ENCODE data around the gene WBP11.

WBP11 gene

DNA sequence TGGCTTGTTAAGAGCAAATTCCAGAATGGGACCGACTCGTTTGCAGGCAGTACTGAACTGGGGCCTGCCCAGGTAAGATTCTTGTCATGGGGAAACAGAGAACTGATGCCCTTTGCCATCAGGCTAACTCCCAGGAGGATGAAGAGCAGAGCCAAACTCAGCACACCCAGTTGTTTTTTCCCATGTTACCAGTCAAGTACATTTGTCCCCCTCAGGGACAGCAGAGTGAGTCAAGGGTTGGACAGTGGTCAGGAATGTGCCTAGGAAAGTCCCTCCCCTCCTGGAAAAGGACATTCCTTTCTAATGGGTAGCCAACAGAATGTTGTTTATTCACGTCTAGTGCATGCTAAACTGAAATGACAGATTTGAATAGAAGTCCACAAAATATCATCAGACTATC lies 38.5 kb upstream of the WBP11 start:
- Histone ChIP-seq H3K4me3 (ENCODE audit: low read length) (no peak overlapping the region), H3K27me3 (ENCODE audit: control insufficient read depth, insufficient read depth, low read length) (no peaks in the 10 kb centered on the region), H3K9me3 (ENCODE audit: control insufficient read depth, insufficient read depth, low read length) (no peaks in the 10 kb centered on the region), H3K27ac (ENCODE audit: low read length) (no peak overlapping the region), H3K36me3 (ENCODE audit: control insufficient read depth, insufficient read depth, low read length) (no peaks in the 10 kb centered on the region), H3K4me1 (ENCODE audit: control insufficient read depth, insufficient read depth, low read length) (no peaks in the 10 kb centered on the region)
- no peak for DNase-seq (ENCODE audit: low read depth, low spot score)
- no CpG with 5 or more reads among the region's 3 CpGs for WGBS (ENCODE audit: insufficient coverage, insufficient read length)

DNA sequence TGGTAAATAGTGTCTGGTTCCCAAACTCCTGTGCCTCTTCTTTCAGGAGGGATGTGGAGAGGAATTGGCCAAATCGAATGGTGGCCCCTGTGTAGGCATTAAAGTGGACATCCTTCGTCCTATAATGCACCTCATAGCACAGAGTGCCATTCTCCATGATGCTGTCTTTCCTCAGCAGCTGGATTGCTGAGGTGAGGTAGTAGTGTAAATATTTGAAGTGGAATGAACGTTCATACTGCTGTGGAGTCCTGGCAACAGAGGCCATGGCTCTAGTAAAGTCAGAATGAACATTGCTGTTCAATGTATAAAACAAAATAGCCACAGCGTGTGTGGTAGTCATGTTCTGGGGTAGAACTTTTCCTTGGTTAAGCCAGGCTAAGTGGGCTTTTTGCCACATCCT lies 37.3 kb upstream of the WBP11 start:
- no peak overlapping the region for H3K4me3 ChIP-seq (ENCODE audit: low read length)
- no peak for DNase-seq (ENCODE audit: low read depth, low spot score)
- no peaks in the 10 kb centered on the region for H3K27me3 ChIP-seq (ENCODE audit: control insufficient read depth, insufficient read depth, low read length)
- H3K4me1 ChIP-seq (ENCODE audit: control insufficient read depth, insufficient read depth, low read length): no peaks in the 10 kb centered on the region
- WGBS (ENCODE audit: insufficient coverage, insufficient read length): no CpG with 5 or more reads among the region's 4 CpGs
- H3K9me3 ChIP-seq (ENCODE audit: control insufficient read depth, insufficient read depth, low read length): no peaks in the 10 kb centered on the region
- no peak overlapping the region for H3K27ac ChIP-seq (ENCODE audit: low read length)
- H3K36me3 ChIP-seq (ENCODE audit: control insufficient read depth, insufficient read depth, low read length): no peaks in the 10 kb centered on the region

DNA sequence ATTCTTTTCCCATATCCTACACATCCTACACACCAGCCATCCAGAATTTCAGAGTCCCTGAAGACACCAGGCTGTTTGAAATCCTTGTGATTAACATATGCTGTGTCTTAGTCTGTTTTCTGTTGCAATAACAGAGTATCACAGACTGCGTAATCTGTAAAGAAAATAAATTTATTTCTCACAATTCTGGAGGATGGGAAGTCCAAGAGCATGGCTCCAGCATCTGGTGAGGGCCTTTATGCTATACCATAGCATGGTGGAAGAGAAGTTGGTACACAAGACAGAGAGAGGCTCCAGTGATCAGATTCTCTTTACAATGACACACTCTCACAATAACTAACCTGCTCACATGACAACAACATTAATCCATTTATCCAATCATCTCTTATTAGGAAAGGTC lies 36.0 kb upstream of the WBP11 start:
- H3K9me3 ChIP-seq (ENCODE audit: control insufficient read depth, insufficient read depth, low read length): no peaks in the 10 kb centered on the region
- WGBS (ENCODE audit: insufficient coverage, insufficient read length): no CpG with 5 or more reads among the region's 1 CpG
- H3K4me3 ChIP-seq (ENCODE audit: low read length): no peak overlapping the region
- H3K36me3 ChIP-seq (ENCODE audit: control insufficient read depth, insufficient read depth, low read length): no peaks in the 10 kb centered on the region
- no peaks in the 10 kb centered on the region for H3K27me3 ChIP-seq (ENCODE audit: control insufficient read depth, insufficient read depth, low read length)
- no peaks in the 10 kb centered on the region for H3K4me1 ChIP-seq (ENCODE audit: control insufficient read depth, insufficient read depth, low read length)
- no peak for DNase-seq (ENCODE audit: low read depth, low spot score)
- no peak overlapping the region for H3K27ac ChIP-seq (ENCODE audit: low read length)

DNA sequence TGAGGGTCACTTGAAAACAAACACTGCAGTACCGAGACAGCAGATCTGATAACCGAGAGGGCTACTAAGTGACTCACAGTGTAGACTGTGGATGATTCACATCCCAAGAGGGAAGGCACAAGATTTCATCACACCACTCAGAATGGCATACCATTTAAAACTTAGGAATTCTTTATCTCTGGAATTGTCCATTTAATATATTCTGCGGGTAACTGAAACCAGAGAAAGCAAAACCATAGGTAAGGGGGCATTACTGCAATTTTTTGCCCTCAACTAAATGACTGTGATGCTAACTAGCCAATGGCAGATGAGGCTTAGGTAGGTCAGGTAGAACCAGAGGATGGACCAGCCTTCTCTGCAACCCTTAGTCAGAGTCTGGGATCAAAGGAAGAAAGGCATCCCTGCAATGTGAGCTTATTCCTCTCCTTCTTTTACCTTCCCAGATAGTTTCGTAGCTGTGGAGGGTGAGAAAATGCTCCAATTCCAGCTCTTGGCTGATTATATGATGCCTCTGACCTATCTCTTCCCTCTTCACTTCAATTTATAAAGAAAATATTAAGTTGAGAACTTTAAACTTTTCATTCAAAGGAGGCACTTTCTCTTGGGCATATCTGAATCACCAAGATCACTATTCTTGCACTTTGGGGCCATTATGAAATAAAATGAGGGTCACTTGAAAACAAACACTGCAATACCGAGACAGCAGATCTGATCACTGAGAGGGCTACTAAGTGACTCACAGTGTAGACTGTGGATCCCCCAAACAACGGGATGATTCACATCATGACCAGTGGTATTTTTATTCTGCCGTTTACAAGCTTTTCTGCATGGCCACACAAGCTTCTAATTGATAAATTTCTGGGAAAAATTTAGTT lies 33.3 kb upstream of the WBP11 start:
- no CpG with 5 or more reads among the region's 7 CpGs for WGBS (ENCODE audit: insufficient coverage, insufficient read length)
- DNase-seq (ENCODE audit: low read depth, low spot score): no peak
- H3K27ac ChIP-seq (ENCODE audit: low read length): no peak overlapping the region
- H3K9me3 ChIP-seq (ENCODE audit: control insufficient read depth, insufficient read depth, low read length): no peaks in the 10 kb centered on the region
- no peaks in the 10 kb centered on the region for H3K36me3 ChIP-seq (ENCODE audit: control insufficient read depth, insufficient read depth, low read length)
- H3K4me3 ChIP-seq (ENCODE audit: low read length): no peak overlapping the region
- no peaks in the 10 kb centered on the region for H3K27me3 ChIP-seq (ENCODE audit: control insufficient read depth, insufficient read depth, low read length)
- no peaks in the 10 kb centered on the region for H3K4me1 ChIP-seq (ENCODE audit: control insufficient read depth, insufficient read depth, low read length)

DNA sequence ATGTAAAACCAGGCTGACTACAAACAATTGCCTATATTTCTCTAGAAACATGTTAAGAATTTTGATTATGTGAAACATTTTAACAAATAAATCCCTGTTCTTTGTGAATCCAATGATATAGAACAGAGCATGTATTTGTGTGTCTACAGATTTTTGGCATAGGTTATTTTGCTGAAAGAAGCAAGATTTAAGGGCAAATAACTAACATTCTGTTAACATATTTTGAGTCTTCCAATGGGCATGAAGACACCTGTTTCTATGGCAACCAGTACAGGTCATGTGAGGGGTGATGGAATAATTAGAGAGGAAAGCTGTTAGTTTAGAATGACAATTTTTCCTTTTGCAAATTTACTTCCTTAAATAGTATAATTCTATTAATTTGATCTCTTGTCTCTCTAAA lies 31.2 kb upstream of the WBP11 start:
- no peaks in the 10 kb centered on the region for H3K36me3 ChIP-seq (ENCODE audit: control insufficient read depth, insufficient read depth, low read length)
- H3K9me3 ChIP-seq (ENCODE audit: control insufficient read depth, insufficient read depth, low read length): no peaks in the 10 kb centered on the region
- no peak overlapping the region for H3K4me3 ChIP-seq (ENCODE audit: low read length)
- H3K4me1 ChIP-seq (ENCODE audit: control insufficient read depth, insufficient read depth, low read length): no peaks in the 10 kb centered on the region
- H3K27ac ChIP-seq (ENCODE audit: low read length): no peak overlapping the region
- H3K27me3 ChIP-seq (ENCODE audit: control insufficient read depth, insufficient read depth, low read length): no peaks in the 10 kb centered on the region
- no peak for DNase-seq (ENCODE audit: low read depth, low spot score)

DNA sequence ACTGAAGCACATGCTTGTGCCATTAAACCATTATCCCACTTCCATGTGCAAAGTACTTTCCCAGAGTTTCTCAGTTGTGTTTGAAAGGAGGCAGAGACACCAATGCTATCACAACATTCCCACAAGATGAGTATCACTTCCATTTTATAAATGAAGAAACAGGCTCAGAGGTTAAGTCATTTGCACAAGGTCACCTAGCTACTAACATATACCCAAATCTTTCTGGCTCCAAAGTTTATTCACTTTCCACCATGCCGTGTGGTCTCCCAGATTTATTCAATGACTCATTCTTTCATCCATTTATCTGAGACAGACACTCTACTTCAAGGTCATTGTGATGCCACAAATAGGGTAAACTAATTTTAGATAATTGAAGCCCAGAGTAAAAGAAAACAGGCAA lies 30.7 kb upstream of the WBP11 start:
- no peak for DNase-seq (ENCODE audit: low read depth, low spot score)
- H3K36me3 ChIP-seq (ENCODE audit: control insufficient read depth, insufficient read depth, low read length): no peaks in the 10 kb centered on the region
- no CpG with 5 or more reads among the region's 1 CpG for WGBS (ENCODE audit: insufficient coverage, insufficient read length)
- no peak overlapping the region for H3K27ac ChIP-seq (ENCODE audit: low read length)
- no peaks in the 10 kb centered on the region for H3K9me3 ChIP-seq (ENCODE audit: control insufficient read depth, insufficient read depth, low read length)
- no peaks in the 10 kb centered on the region for H3K4me1 ChIP-seq (ENCODE audit: control insufficient read depth, insufficient read depth, low read length)
- H3K4me3 ChIP-seq (ENCODE audit: low read length): no peak overlapping the region
- H3K27me3 ChIP-seq (ENCODE audit: control insufficient read depth, insufficient read depth, low read length): no peaks in the 10 kb centered on the region

DNA sequence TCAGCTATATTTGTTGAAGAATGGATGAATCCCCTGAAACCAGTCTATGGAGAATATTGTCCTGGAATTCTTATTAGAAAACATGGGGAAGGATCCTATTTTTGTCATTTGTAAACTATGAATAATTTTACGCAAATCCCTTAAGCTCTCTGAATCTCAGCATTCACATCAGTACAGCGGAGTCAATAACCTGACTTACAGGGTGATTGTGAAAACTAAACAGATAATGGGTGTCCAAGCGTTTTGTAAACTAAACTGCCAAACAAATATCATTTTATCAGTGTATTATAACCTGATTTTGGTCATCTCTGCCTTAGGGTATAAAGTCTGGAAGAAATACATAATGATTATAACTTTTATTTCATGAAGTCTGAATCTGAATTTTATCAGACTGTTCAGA lies 30.1 kb upstream of the WBP11 start:
- Histone ChIP-seq H3K27ac (ENCODE audit: low read length) (no peak overlapping the region), H3K4me1 (ENCODE audit: control insufficient read depth, insufficient read depth, low read length) (no peaks in the 10 kb centered on the region)
- WGBS (ENCODE audit: insufficient coverage, insufficient read length): no CpG with 5 or more reads among the region's 3 CpGs

DNA sequence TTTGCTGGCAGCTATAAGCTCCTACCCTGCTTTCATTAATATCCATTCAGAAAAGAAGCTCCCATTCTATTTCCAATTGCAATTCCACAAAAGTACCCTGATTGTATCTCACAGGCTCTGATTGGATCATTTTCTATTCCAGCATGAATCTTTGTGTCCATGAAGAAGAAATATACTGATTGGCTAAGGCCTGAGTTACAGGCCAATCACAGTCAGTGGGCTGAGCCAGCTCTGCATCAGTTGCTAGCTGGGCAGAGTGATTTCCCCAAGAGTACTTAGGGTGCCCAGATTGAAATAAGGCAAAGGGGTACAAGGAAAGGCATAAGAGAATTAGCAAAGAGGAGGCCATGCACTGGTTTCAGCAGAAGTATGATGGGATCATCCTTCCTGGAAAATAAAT lies 25.6 kb upstream of the WBP11 start:
- no peak for DNase-seq (ENCODE audit: low read depth, low spot score)
- no peaks in the 10 kb centered on the region for H3K36me3 ChIP-seq (ENCODE audit: control insufficient read depth, insufficient read depth, low read length)
- no peak overlapping the region for H3K4me3 ChIP-seq (ENCODE audit: low read length)
- no peaks in the 10 kb centered on the region for H3K4me1 ChIP-seq (ENCODE audit: control insufficient read depth, insufficient read depth, low read length)
- no peaks in the 10 kb centered on the region for H3K9me3 ChIP-seq (ENCODE audit: control insufficient read depth, insufficient read depth, low read length)
- no peak overlapping the region for H3K27ac ChIP-seq (ENCODE audit: low read length)
- H3K27me3 ChIP-seq (ENCODE audit: control insufficient read depth, insufficient read depth, low read length): no peaks in the 10 kb centered on the region; the same call in 1 of the 2 replicates

More for the DNA sequence above, 30.1 kb upstream of the WBP11 start:
- DNase-seq (ENCODE audit: low read depth, low spot score): no peak
- H3K27me3 ChIP-seq (ENCODE audit: control insufficient read depth, insufficient read depth, low read length): no peaks in the 10 kb centered on the region
- H3K36me3 ChIP-seq (ENCODE audit: control insufficient read depth, insufficient read depth, low read length): no peaks in the 10 kb centered on the region
- H3K4me3 ChIP-seq (ENCODE audit: low read length): no peak overlapping the region
- no peaks in the 10 kb centered on the region for H3K9me3 ChIP-seq (ENCODE audit: control insufficient read depth, insufficient read depth, low read length)

DNA sequence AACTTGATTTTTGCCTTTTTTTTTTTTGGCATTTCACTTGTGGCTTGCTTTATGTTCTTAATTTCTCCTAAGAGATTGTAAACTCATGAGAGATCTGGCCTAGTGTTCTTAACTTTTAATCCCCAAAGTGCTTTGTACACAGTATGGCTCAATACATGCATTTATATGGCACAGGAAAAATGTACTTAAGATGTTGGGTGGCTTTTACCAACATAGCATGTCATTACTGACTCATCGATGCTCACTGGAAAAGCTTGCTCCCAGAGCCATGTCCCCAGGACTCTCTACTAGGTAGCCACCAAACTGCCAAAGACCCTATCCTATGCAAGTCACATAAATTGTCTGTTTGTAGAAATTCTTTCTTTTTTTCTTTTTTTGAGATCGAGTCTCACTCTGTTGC lies 23.8 kb upstream of the WBP11 start:
- WGBS (ENCODE audit: insufficient coverage, insufficient read length): no CpG with 5 or more reads among the region's 2 CpGs
- no peak for DNase-seq (ENCODE audit: low read depth, low spot score)
- no peaks in the 10 kb centered on the region for H3K9me3 ChIP-seq (ENCODE audit: control insufficient read depth, insufficient read depth, low read length)

DNA sequence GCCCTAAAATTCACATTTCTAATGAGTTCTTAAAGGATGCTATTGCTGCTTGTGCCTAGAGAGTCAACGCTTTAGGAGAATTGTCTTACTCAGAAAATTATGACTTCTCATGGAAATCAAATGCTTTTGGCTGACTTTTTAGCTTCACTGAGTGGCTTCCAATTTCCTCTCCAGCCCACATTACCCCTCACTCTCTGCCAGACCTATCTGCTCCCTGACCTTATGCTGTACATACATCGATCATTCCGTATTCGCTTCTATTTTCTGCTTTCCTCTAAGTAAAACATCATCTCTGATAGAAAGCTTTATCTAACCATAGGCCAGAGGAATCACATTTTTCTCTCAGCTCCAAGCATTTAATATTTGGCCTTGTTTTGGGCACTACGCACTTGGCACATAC lies 23.2 kb upstream of the WBP11 start:
- no peaks in the 10 kb centered on the region for H3K36me3 ChIP-seq (ENCODE audit: control insufficient read depth, insufficient read depth, low read length)
- 100% methylated on average over 3 of the region's 5 CpGs for WGBS (ENCODE audit: insufficient coverage, insufficient read length)
- 0 out of 2 replicates have a peak, but pooled peaks cover 2% of the 10 kb centered on the region for H3K4me1 ChIP-seq (ENCODE audit: control insufficient read depth, insufficient read depth, low read length)
- no peaks in the 10 kb centered on the region for H3K9me3 ChIP-seq (ENCODE audit: control insufficient read depth, insufficient read depth, low read length)
- no peak overlapping the region for H3K4me3 ChIP-seq (ENCODE audit: low read length)
- DNase-seq (ENCODE audit: low read depth, low spot score): no peak
- no peaks in the 10 kb centered on the region; the same call in 1 of the 2 replicates for H3K27me3 ChIP-seq (ENCODE audit: control insufficient read depth, insufficient read depth, low read length)
- no peak overlapping the region for H3K27ac ChIP-seq (ENCODE audit: low read length)

More for the DNA sequence above, 23.8 kb upstream of the WBP11 start:
- Histone ChIP-seq H3K4me1 (ENCODE audit: control insufficient read depth, insufficient read depth, low read length) (no peaks in the 10 kb centered on the region), H3K27ac (ENCODE audit: low read length) (no peak overlapping the region), H3K36me3 (ENCODE audit: control insufficient read depth, insufficient read depth, low read length) (no peaks in the 10 kb centered on the region), H3K27me3 (ENCODE audit: control insufficient read depth, insufficient read depth, low read length) (no peaks in the 10 kb centered on the region; the same call in 1 of the 2 replicates), H3K4me3 (ENCODE audit: low read length) (no peak overlapping the region)

DNA sequence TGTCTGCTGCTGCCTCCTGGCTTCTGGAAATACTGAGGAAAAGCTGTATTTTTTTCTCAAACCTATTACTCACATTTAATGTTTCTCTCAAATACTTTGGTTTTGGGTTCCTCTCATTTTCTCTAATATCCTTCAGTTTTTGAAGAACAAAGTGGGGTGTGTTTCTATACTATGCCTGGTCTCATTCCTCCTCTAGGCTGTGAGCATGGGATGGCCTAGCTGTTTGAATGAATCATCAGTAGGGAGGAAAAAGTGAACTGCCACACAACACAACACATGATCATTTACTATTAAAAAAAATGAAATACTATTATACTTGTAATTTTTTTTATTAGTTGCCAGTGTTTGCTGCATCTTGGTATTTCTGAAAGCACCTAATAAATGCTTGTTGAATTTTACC lies 22.0 kb upstream of the WBP11 start:
- no peak for DNase-seq (ENCODE audit: low read depth, low spot score)
- no peaks in the 10 kb centered on the region; the same call in 1 of the 2 replicates for H3K27me3 ChIP-seq (ENCODE audit: control insufficient read depth, insufficient read depth, low read length)
- no peak overlapping the region for H3K4me3 ChIP-seq (ENCODE audit: low read length)
- no peaks in the 10 kb centered on the region for H3K9me3 ChIP-seq (ENCODE audit: control insufficient read depth, insufficient read depth, low read length)
- H3K27ac ChIP-seq (ENCODE audit: low read length): no peak overlapping the region
- no peaks in the 10 kb centered on the region for H3K36me3 ChIP-seq (ENCODE audit: control insufficient read depth, insufficient read depth, low read length)
- H3K4me1 ChIP-seq (ENCODE audit: control insufficient read depth, insufficient read depth, low read length): 0 out of 2 replicates have a peak, but pooled peaks cover 2% of the 10 kb centered on the region

Measured in iPS DF 6.9 (cell line).